NCI-H1436 (cell line): ENCODE measurements around the gene RCAN3.
A peak's percentile ranks its signal among the peaks of the same experiment; 100 is the strongest.
"Not testable (repeated sequence)": the region's sequence is repeated elsewhere in the genome, so short reads cannot be mapped to it uniquely, and the experiment has no call there.

Experiments
- DNase-seq: peaks from one replicate; lab custom pipeline; 2025; lab: John Stamatoyannopoulos, UW

RCAN3 gene

GRCh38 chr1:24502709-24503058, at the start of gene RCAN3:
RCAN3 (plus strand) TSS chr1:24502836; CDS start chr1:24514373, 11,537 bp downstream.
- peak; percentile 80 for DNase-seq

- no peak for DNase-seq
Observed at GRCh38 chr1:24452922-24453485, 49.6 kb upstream of the RCAN3 start.

GRCh38 chr1:24454673-24455072, 48.0 kb upstream of the RCAN3 start:
- no peak for DNase-seq

- no peak for DNase-seq
Observed at GRCh38 chr1:24455272-24455671, 47.4 kb upstream of the RCAN3 start.

GRCh38 chr1:24457866-24458265, 44.8 kb upstream of the RCAN3 start:
- DNase-seq: no peak

GRCh38 chr1:24459551-24460266, 42.9 kb upstream of the RCAN3 start:
- DNase-seq: no peak

GRCh38 chr1:24462128-24462527, 40.5 kb upstream of the RCAN3 start:
- DNase-seq: not testable (repeated sequence)

- DNase-seq: peak; percentile 83
Observed at GRCh38 chr1:24463776-24464735, 38.6 kb upstream of the RCAN3 start.

- DNase-seq: no peak
Observed at GRCh38 chr1:24465099-24465498, 37.5 kb upstream of the RCAN3 start.

GRCh38 chr1:24465638-24466037, 37.0 kb upstream of the RCAN3 start:
- no peak for DNase-seq

- DNase-seq: peak; percentile 13
Observed at GRCh38 chr1:24468685-24469316, 33.8 kb upstream of the RCAN3 start.

GRCh38 chr1:24470592-24470991, 32.0 kb upstream of the RCAN3 start:
- no peak for DNase-seq

GRCh38 chr1:24472527-24473251, 29.9 kb upstream of the RCAN3 start:
- DNase-seq: no peak

- DNase-seq: no peak
Observed at GRCh38 chr1:24474193-24474592, 28.4 kb upstream of the RCAN3 start.

GRCh38 chr1:24475700-24476099, 26.9 kb upstream of the RCAN3 start:
- DNase-seq: no peak

- no peak for DNase-seq
Observed at GRCh38 chr1:24476571-24476970, 26.1 kb upstream of the RCAN3 start.

GRCh38 chr1:24477309-24477708, 25.3 kb upstream of the RCAN3 start:
- DNase-seq: no peak

- DNase-seq: no peak
Observed at GRCh38 chr1:24481101-24481500, 21.5 kb upstream of the RCAN3 start.

GRCh38 chr1:24481843-24482610, 20.6 kb upstream of the RCAN3 start:
- no peak for DNase-seq

GRCh38 chr1:24483441-24483840, 19.2 kb upstream of the RCAN3 start:
- DNase-seq: no peak

- DNase-seq: no peak
Observed at GRCh38 chr1:24484199-24484598, 18.4 kb upstream of the RCAN3 start.
